Esophagus squamous epithelium (tissue), 4 donors: ENCODE results near the gene AEBP2.

ENCODE experiments used
- POLR2A ChIP-seq, 4 donors: fragments of 450-650 bp; IDR thresholded peaks; one replicate each; pipeline ENCODE4 v1.6.1; 2017; ENCODE audit warnings: antibody characterized with exemption in 4 of 4, mild to moderate bottlenecking in 4 of 4, moderate library complexity in 3 of 4
- TF ChIP-seq, protein P1 (sequence below), 6 experiments: fragments of 450-650 bp in 4 of 6; fragments of 200-600 bp in 2 of 6; sonication (generic) in 2 of 6; IDR thresholded peaks; one replicate each; pipeline ENCODE4 v1.5.1; 2016 to 2019; ENCODE audit warnings: antibody characterized with exemption in 6 of 6, mild to moderate bottlenecking in 4 of 6, moderate library complexity in 4 of 6

DNA sequence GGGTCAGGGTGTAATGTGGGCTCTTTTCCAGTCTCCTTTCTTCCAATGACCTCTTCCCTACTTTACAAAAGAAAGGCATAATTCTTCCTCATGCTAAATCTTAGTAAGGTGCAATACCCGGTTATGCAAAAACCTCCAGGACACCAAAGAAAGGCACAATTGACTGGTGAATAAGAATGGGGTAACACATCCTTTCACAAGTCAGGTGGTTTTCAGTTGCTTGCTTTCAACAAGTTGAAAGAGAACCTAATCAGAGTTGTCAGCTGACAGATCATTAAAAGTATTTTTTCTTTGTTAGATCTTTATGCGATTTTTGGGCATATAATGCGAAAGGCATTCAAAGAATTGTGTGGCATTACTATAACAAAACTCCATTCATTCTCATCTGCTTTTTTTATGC is 1.3 kb upstream of the AEBP2 start:
- TF ChIP-seq, protein P1, sequence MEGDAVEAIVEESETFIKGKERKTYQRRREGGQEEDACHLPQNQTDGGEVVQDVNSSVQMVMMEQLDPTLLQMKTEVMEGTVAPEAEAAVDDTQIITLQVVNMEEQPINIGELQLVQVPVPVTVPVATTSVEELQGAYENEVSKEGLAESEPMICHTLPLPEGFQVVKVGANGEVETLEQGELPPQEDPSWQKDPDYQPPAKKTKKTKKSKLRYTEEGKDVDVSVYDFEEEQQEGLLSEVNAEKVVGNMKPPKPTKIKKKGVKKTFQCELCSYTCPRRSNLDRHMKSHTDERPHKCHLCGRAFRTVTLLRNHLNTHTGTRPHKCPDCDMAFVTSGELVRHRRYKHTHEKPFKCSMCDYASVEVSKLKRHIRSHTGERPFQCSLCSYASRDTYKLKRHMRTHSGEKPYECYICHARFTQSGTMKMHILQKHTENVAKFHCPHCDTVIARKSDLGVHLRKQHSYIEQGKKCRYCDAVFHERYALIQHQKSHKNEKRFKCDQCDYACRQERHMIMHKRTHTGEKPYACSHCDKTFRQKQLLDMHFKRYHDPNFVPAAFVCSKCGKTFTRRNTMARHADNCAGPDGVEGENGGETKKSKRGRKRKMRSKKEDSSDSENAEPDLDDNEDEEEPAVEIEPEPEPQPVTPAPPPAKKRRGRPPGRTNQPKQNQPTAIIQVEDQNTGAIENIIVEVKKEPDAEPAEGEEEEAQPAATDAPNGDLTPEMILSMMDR (IDR thresholded peaks at IDR 0.05): no peak
- no peak for TF ChIP-seq POLR2A (IDR thresholded peaks at IDR 0.05)
